Activated T-helper 1 cell treated with anti-CD3 and anti-CD28 coated beads, Interleukin-2, amount 50 U/mL, for 16 hours (primary cell): Measurements from ENCODE around the gene PRR7.

Experiments
- DNase-seq, 2 donors: peaks; one replicate each; pipeline ENCODE4 v3.0.0-alpha.2; 2020; ENCODE audit warnings: low read depth in 1 of 2, low spot score in 1 of 2

The PRR7 gene

GRCh38 chr5:177423671-177424070 is 22.9 kb upstream of the PRR7 start:
- DNase-seq = no peak

- DNase-seq = no peak
Measured at GRCh38 chr5:177425196-177425800, 21.3 kb upstream of the PRR7 start.

GRCh38 chr5:177425801-177426565 is 20.6 kb upstream of the PRR7 start:
- peak; percentile 97 to 99 for DNase-seq

GRCh38 chr5:177426566-177427210 is 19.9 kb upstream of the PRR7 start, which contains the start of gene GRK6:
Gene GRK6 (plus strand): TSS chr5:177426676. CDS start chr5:177426846, 170 bp downstream.
- peak; percentile 43 to 57 for DNase-seq

- DNase-seq = no peak
Measured at GRCh38 chr5:177427211-177427822, 19.3 kb upstream of the PRR7 start.

GRCh38 chr5:177427919-177428573 is 18.6 kb upstream of the PRR7 start:
- DNase-seq = no peak

- no peak for DNase-seq
Measured at GRCh38 chr5:177428574-177429217, 17.9 kb upstream of the PRR7 start.

- DNase-seq = peak; percentile 54 to 79
Measured at GRCh38 chr5:177429248-177430040, 17.2 kb upstream of the PRR7 start.

GRCh38 chr5:177430140-177430951 is 16.3 kb upstream of the PRR7 start:
- no peak for DNase-seq

GRCh38 chr5:177430972-177431316 is 15.7 kb upstream of the PRR7 start:
- no peak for DNase-seq

- peak; percentile 39 to 51 for DNase-seq
Measured at GRCh38 chr5:177431317-177432142, 15.1 kb upstream of the PRR7 start.

- no peak for DNase-seq
Measured at GRCh38 chr5:177432143-177432838, 14.3 kb upstream of the PRR7 start.

GRCh38 chr5:177432839-177433657 is 13.6 kb upstream of the PRR7 start:
- DNase-seq = no peak

- DNase-seq = no peak
Measured at GRCh38 chr5:177433658-177434217, 12.9 kb upstream of the PRR7 start.

GRCh38 chr5:177434437-177434836 is 12.2 kb upstream of the PRR7 start:
- no peak for DNase-seq

GRCh38 chr5:177434942-177435738 is 11.5 kb upstream of the PRR7 start:
- no peak for DNase-seq
